ENCODE data around the gene SORT1.
"Not testable (repeated sequence)": the region's sequence is repeated elsewhere in the genome, so short reads cannot be mapped to it uniquely, and the experiment has no call there.

DNA sequence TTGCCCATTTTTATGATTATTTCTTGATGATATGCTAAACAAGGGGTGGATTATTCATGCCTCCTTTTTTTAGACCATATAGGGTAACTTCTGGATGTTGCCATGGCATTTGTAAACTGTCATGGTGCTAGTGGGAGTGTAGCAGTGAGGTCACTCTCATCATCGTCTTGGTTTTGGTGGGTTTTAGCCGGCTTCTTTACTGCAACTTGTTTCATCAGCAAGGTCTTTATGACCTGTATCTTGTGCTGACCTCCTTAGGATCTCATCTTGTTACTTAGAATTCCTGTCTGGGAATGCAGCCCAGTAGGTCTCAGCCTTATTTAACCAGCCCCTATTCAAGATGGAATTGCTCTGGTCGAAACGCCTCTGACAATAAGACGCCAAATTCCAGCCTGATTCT is 111.0 kb downstream of the SORT1 start:
- TF ChIP-seq, protein P1, sequence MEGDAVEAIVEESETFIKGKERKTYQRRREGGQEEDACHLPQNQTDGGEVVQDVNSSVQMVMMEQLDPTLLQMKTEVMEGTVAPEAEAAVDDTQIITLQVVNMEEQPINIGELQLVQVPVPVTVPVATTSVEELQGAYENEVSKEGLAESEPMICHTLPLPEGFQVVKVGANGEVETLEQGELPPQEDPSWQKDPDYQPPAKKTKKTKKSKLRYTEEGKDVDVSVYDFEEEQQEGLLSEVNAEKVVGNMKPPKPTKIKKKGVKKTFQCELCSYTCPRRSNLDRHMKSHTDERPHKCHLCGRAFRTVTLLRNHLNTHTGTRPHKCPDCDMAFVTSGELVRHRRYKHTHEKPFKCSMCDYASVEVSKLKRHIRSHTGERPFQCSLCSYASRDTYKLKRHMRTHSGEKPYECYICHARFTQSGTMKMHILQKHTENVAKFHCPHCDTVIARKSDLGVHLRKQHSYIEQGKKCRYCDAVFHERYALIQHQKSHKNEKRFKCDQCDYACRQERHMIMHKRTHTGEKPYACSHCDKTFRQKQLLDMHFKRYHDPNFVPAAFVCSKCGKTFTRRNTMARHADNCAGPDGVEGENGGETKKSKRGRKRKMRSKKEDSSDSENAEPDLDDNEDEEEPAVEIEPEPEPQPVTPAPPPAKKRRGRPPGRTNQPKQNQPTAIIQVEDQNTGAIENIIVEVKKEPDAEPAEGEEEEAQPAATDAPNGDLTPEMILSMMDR (IDR thresholded peaks at IDR 0.05): not testable (repeated sequence)
- not testable (repeated sequence) for TF ChIP-seq EP300 (IDR thresholded peaks at IDR 0.05)
